GM12865 (cell line): ENCODE measurements around the gene SIRPB1.
"Not testable (repeated sequence)": the region's sequence is repeated elsewhere in the genome, so short reads cannot be mapped to it uniquely, and the experiment has no call there.

Experiments
- DNase-seq: peaks from one replicate; pipeline ENCODE4 v3.0.0; 2010; ENCODE audit warnings: low read depth
- H3K4me3 ChIP-seq: 2 replicates; pipeline ENCODE4 v1.5.1; 2011; ENCODE audit warnings: mild to moderate bottlenecking, low read depth, low read length, control low read depth
- CTCF ChIP-seq: IDR thresholded peaks from 2 replicates; pipeline ENCODE4 v1.5.1; 2011; ENCODE audit warnings: low read length, control low read depth, low read depth, inconsistent platforms; ENCODE audit not compliant: insufficient read depth; ENCODE audit errors: missing control alignments

SIRPB1 gene

DNA sequence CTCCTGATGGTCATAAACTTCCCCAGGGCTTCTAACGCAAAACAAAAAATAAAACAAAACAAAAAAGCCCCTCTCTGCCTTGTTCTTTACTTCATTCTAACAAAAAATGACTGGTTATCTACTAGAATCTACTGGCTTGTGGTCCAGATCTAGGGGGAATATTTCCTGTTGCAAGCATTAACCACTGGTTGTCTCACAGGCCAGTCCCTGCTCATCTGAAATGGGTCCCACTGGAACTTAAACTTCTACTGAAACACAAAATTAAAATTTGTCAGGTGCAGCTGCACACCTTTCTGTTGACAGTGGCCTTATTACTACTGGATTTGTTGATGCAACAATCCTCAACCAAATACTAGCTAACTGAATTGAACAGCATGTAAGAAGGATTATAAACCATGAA lies 32.3 kb upstream of the SIRPB1 start:
- no peak overlapping the region for H3K4me3 ChIP-seq
- TF ChIP-seq CTCF = no peak
- DNase-seq = no peak

- TF ChIP-seq CTCF = no peak
- no peak for DNase-seq
- no peak overlapping the region for H3K4me3 ChIP-seq
These were observed 31.7 kb upstream of the SIRPB1 start for GRCh38 chr20:1651268-1652058.

DNA sequence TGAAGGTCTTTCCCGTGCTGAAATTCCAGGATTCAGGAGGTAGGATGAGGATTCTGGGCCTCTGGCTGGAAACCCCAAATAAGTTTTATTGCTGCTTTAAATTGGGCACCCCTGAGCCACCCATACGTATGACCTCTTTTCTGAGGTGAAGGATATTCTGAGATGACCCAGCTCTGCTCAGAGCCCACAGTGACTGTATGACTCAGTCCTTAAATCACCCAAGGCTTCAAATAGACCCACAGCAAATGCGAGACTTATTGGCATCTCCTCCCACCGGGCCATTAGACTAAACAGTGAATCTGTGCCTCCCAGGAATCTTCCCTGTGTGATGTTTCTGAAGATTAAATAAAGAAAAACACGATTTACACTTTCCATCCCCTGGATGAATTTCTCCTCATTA lies 28.3 kb upstream of the SIRPB1 start:
- TF ChIP-seq CTCF = no peak
- DNase-seq = no peak
- no peak overlapping the region for H3K4me3 ChIP-seq

DNA sequence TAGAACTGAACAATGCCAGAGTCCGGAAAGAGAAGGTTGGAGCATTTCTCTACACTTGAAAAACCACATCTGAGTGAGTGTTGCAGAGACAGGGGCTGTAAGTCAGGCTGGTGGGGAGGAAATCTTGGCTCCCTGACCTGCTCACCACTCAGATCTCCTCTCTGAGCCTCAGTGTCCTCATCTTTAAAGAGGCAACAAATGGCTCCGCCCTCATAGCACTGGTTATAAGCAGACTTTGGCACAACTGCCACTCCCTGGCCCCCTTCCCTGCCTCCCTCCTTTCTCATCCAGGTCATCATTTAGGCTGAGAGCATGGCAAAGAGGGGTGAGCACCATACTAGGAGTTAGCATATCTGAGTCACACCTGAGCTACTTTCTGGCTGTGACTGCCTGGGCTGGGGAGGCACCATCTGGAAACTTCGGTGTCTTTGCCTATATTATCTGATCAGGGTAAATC lies 27.2 kb upstream of the SIRPB1 start:
- no peak overlapping the region for H3K4me3 ChIP-seq
- TF ChIP-seq CTCF = no peak
- no peak for DNase-seq

DNA sequence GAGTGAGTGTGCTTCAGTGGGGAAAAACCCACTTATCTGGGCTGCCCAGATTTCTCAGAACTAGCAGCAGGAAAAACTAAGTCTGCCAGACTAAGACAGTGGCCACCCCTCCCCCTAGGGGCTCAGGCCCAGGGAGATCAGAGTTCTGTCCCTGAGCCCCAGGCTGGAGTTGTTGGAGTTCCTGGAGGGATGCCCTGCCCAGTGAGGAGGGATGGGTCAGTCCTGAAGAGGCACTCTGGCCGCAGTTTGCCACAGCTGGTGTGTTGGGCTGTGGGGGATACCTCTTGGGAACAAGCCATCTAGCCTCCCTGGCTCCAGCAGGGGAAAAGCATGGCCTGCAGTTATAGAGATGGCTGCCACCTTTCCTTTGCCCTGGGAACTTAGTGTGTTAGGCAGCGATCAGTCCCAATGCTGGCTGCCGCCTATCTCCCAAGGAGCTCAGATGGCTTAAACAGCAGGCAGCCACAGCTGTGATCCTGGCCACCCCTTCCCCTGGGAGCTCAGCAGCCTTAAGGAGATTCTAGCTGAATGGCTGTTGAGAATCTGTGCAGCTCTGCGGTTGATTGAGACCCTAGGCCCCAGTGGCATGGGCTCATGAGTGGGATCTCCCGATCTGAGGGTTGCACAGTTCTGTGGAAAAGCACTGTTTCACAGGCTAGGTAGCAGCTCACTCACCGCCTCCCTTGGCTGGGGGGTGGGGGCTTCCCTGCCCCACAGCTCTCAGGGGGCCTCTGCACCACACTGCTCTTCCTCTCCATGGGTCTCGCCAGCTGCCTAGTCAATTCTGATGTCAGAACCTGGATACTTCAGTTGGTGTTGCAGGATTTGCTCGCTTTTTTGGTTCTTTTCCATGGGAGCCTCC lies 24.5 kb upstream of the SIRPB1 start:
- DNase-seq = no peak
- no peak for TF ChIP-seq CTCF
- no peak overlapping the region for H3K4me3 ChIP-seq

GRCh38 chr20:1638643-1639042 lies 18.8 kb upstream of the SIRPB1 start:
- DNase-seq = not testable (repeated sequence)

GRCh38 chr20:1637755-1638154 lies 17.9 kb upstream of the SIRPB1 start:
- DNase-seq = no peak
- TF ChIP-seq CTCF = no peak
- no peak overlapping the region for H3K4me3 ChIP-seq

More at GRCh38 chr20:1638643-1639042, 18.8 kb upstream of the SIRPB1 start:
- H3K4me3 ChIP-seq = not testable (repeated sequence)
